HepG2 (cell line): Measurements from ENCODE around the gene HRH2. TPM values are rescaled to one million over a fixed set of nuclear protein-coding genes. Genes with fewer than 3 reads are reported as not detected.

Experiments used
- ATAC-seq: fragments of 200-7000 bp; cut with Tn5 transposase; 3 replicates; pipeline ENCODE4 v1.9.1; 2020; ENCODE audit warnings: mild to moderate bottlenecking, moderate library complexity
- BruUV-seq: library from RNA; stranded (reverse); fragments of 400-500 nt; replicated peaks from 2 replicates; lab custom pipeline; 2021; lab: Mats Ljungman, UMichigan
- CTCF ChIA-PET: fragments of 300-600 bp; formaldehyde crosslinking; extraction: SDS; loops from one replicate; lab custom pipeline; 2021; ENCODE audit warnings: low total read pairs, inconsistent platforms, low intra/inter-chr PET ratio; lab: Yijun Ruan, JAX
- POLR2A ChIA-PET: fragments of 350-600 bp; sonication (Branson Sonifier 250); formaldehyde crosslinking; loops from one replicate; lab custom pipeline; 2020; ENCODE audit warnings: antibody characterized with exemption, inconsistent platforms; lab: Yijun Ruan, JAX
- DNase-seq: peaks from one replicate; pipeline ENCODE4 v3.0.0-alpha.2; 2015; ENCODE audit warnings: low spot score
- FAIRE-seq: peaks from 3 replicates; lab custom pipeline; 2011; peaks lifted over from hg19 to GRCh38; lab: Jason Lieb, UNC
- H2AFZ ChIP-seq: one replicate; pipeline ENCODE4 v1.6.1; 2011; ENCODE audit warnings: low read length, inconsistent platforms
- H3K27ac ChIP-seq: fragments of 300-600 bp; 3 replicates; pipeline ENCODE4 v1.8.0; 2011; ENCODE audit warnings: mixed run types, mild to moderate bottlenecking, mixed read lengths, low read length, inconsistent platforms; ENCODE audit not compliant: insufficient read depth; ENCODE audit errors: extremely low read length
- H3K27me3 ChIP-seq, 2 experiments: fragments of 200-600 bp in 1 of 2; 2 replicates in 1 of 2; 3 replicates in 1 of 2; pipeline versions ENCODE4 v1.6.0 to v1.8.0; 2011; ENCODE audit warnings: low read length in 2 of 2, mild to moderate bottlenecking in 2 of 2, moderate library complexity in 2 of 2, inconsistent platforms in 1 of 2; ENCODE audit not compliant: insufficient read depth in 2 of 2, control insufficient read depth in 1 of 2
- H3K36me3 ChIP-seq, 2 experiments: fragments of 200-600 bp in 1 of 2; replicated peaks in 1 of 2; 2 replicates in 1 of 2; 3 replicates in 1 of 2; pipeline versions ENCODE4 v1.5.1 to v1.8.0; 2011; ENCODE audit warnings: low read length in 2 of 2, inconsistent platforms in 1 of 2; ENCODE audit not compliant: insufficient read depth in 2 of 2, control insufficient read depth in 1 of 2
- H3K4me1 ChIP-seq: 2 replicates; pipeline ENCODE4 v1.5.1; 2012; ENCODE audit warnings: low read length, inconsistent platforms; ENCODE audit not compliant: insufficient read depth
- H3K4me2 ChIP-seq: 2 replicates; pipeline ENCODE4 v1.6.0; 2011; ENCODE audit warnings: low read depth, low read length, inconsistent platforms
- H3K4me3 ChIP-seq, 3 experiments: fragments of 200-600 bp in 1 of 3; sonication (generic), shearing (Covaris generic) in 1 of 3; replicated peaks in 1 of 3; 2 replicates each; pipeline ENCODE4 v1.5.1; 2011 to 2016; ENCODE audit warnings: low read length in 3 of 3, inconsistent platforms in 2 of 3, low read depth in 2 of 3, mild to moderate bottlenecking in 2 of 3, control low read depth in 1 of 3, mixed read lengths in 1 of 3; ENCODE audit not compliant: insufficient read depth in 1 of 3
- H3K79me2 ChIP-seq: one replicate; pipeline ENCODE4 v1.6.1; 2011; ENCODE audit warnings: low read length, inconsistent platforms; ENCODE audit not compliant: insufficient read depth
- H3K9ac ChIP-seq: 2 replicates; pipeline ENCODE4 v1.6.0; 2011; ENCODE audit warnings: mild to moderate bottlenecking, low read depth, low read length, inconsistent platforms; ENCODE audit not compliant: insufficient read depth
- H3K9me3 ChIP-seq: 2 replicates; pipeline ENCODE4 v1.5.1; 2012; ENCODE audit warnings: mild to moderate bottlenecking, low read length
- H4K20me1 ChIP-seq: 2 replicates; pipeline ENCODE4 v1.6.0; 2011; ENCODE audit warnings: inconsistent platforms, mild to moderate bottlenecking, low read length, moderate library complexity; ENCODE audit not compliant: insufficient read depth
- CREM ChIP-seq, 2 experiments: sonication (generic) in 1 of 2; formaldehyde crosslinking in 1 of 2; IDR thresholded peaks; 2 replicates each; pipeline versions ENCODE4 v1.4.0 to v1.6.1; 2016 to 2020; ENCODE audit warnings: antibody characterized with exemption in 1 of 2, mild to moderate bottlenecking in 1 of 2, missing genetic modification reagents in 1 of 2
- DNMT1 ChIP-seq: sonication (generic); formaldehyde crosslinking; IDR thresholded peaks from 2 replicates; pipeline ENCODE4 v1.5.1; 2020; ENCODE audit warnings: mild to moderate bottlenecking, missing genetic modification reagents
- JUN ChIP-seq: sonication (generic); formaldehyde crosslinking; IDR thresholded peaks from 2 replicates; pipeline ENCODE4 v1.4.0; 2020; ENCODE audit warnings: mild to moderate bottlenecking, missing genetic modification reagents
- KLF6 ChIP-seq: IDR thresholded peaks from 2 replicates; pipeline ENCODE4 v1.8.0; 2016; ENCODE audit warnings: missing biosample characterization, missing genetic modification reagents
- PCBP1 ChIP-seq: fragments of 200-400 bp; formaldehyde crosslinking; IDR thresholded peaks from 2 replicates; pipeline ENCODE4 v1.6.1; 2017; ENCODE audit warnings: mild to moderate bottlenecking, low read depth, low read length, borderline replicate concordance
- PCBP2 ChIP-seq: fragments of 200-400 bp; formaldehyde crosslinking; optimal IDR thresholded peaks from 2 replicates; pipeline ENCODE3; 2018; ENCODE audit warnings: low read length, low read depth; ENCODE audit not compliant: poor library complexity, severe bottlenecking
- SOX13 ChIP-seq, 3 experiments: fragments of 450-650 bp in 1 of 3; sonication (generic) in 1 of 3; formaldehyde crosslinking in 1 of 3; IDR thresholded peaks in 2 of 3; conservative IDR thresholded peaks in 1 of 3; 2 replicates each; pipeline versions ENCODE4 v1.5.0 to v1.6.1; 2016 to 2020; ENCODE audit warnings: antibody characterized with exemption in 1 of 3, mild to moderate bottlenecking in 1 of 3, missing compliant biosample characterization in 1 of 3, missing genetic modification reagents in 1 of 3, moderate library complexity in 1 of 3
- TEAD2 ChIP-seq: sonication (generic); formaldehyde crosslinking; IDR thresholded peaks from 2 replicates; pipeline ENCODE4 v1.9.0; 2021; ENCODE audit warnings: missing genetic modification reagents
- TFDP1 ChIP-seq: IDR thresholded peaks from 2 replicates; pipeline ENCODE4 v1.6.1; 2016; ENCODE audit warnings: missing compliant biosample characterization, missing genetic modification reagents, borderline replicate concordance
- ZBTB7A ChIP-seq: sonication (generic); formaldehyde crosslinking; IDR thresholded peaks from 2 replicates; pipeline ENCODE4 v1.8.0; 2022; ENCODE audit warnings: mild to moderate bottlenecking, missing genetic modification reagents
- ZNF225 ChIP-seq: sonication (generic); formaldehyde crosslinking; IDR thresholded peaks from 2 replicates; pipeline ENCODE4 v1.4.0; 2020; ENCODE audit warnings: mild to moderate bottlenecking, missing genetic modification reagents
- ZNF276 ChIP-seq: sonication (generic); formaldehyde crosslinking; IDR thresholded peaks from 2 replicates; pipeline ENCODE4 v1.4.0; 2020; ENCODE audit warnings: mild to moderate bottlenecking, low read depth, missing genetic modification reagents
- ZNF34 ChIP-seq: sonication (generic); formaldehyde crosslinking; IDR thresholded peaks from 2 replicates; pipeline ENCODE4 v1.4.0; 2020; ENCODE audit warnings: mild to moderate bottlenecking, missing genetic modification reagents, borderline replicate concordance
- WGBS: methylation state at CpG from one replicate; pipeline ENCODE4 v1.1.6; 2017; ENCODE audit warnings: low lambda C conversion rate; 5-methylcytosine and 5-hydroxymethylcytosine counted together
- in situ Hi-C: cut with HindIII; loops from 2 replicates; pipeline ENCODE4 v1.10.0; 2017; ENCODE audit warnings: low pct_unique_long_range_greater_than_20kb; ENCODE audit not compliant: extremely low pct_ligation_motif_present
- intact Hi-C: fragments of 100-400 bp; cut with micrococcal nuclease; formaldehyde crosslinking; loops from one replicate; pipeline ENCODE4 v1.10.0; 2022; ENCODE audit not compliant: unreplicated experiment
- polyA plus RNA-seq, 8 experiments: library from polyadenylated mRNA; depleted of rRNA in 3 of 8; stranded (reverse) in 7 of 8; unstranded in 1 of 8; fragments of >200 nt; fragmentation: Illumina TruSeq in 4 of 8; extraction: Trizol in 4 of 8; gene quantifications; 2 replicates each; pipeline versions ENCODE4 v1.2.1 to v1.2.3, GENCODE V29; 2011 to 2016; ENCODE audit warnings: low read depth in 4 of 8, missing spikeins in 1 of 8, mixed read lengths in 1 of 8; ENCODE audit not compliant: insufficient read depth in 1 of 8
- total RNA-seq, 5 experiments: library from RNA; depleted of rRNA; stranded (reverse); fragments of >200 nt; fragmentation: Illumina TruSeq; extraction: Trizol; gene quantifications; 2 replicates each; pipeline ENCODE4 v1.2.3, GENCODE V29; 2016; ENCODE audit warnings: low read depth in 1 of 5
- TF ChIP-seq, protein P1 (sequence below): sonication (generic); formaldehyde crosslinking; IDR thresholded peaks from 2 replicates; pipeline ENCODE4 v1.5.0; 2020; ENCODE audit warnings: mild to moderate bottlenecking, missing genetic modification reagents
- TF ChIP-seq, protein P2 (sequence below): sonication (generic); formaldehyde crosslinking; IDR thresholded peaks from 2 replicates; pipeline ENCODE4 v1.4.0; 2020; ENCODE audit warnings: missing genetic modification reagents

The HRH2 gene
- total and polyA plus RNA-seq, 2 of the 13 experiments (the other 11 are each of a cell fraction or from before 2014, with no cell fraction given) = not detected

DNA sequence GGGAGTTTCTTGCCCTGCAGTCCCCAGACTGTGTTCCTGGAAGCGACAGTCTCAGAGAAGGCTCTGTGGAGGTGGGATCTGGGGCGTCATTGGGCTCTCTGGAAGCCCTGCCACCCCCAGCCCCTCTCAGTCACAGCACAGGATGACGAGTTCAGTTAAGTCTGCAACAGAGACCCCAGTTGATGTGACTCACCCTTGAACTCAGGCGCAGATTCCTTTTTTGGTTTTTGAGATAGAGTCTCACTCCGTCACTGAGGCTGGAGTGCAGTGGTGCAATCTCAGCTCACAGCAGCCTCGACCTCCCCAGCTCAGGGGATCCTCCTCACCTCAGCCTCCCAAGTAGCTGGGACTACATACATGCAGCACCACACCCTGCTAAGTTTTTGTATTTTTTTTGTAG lies 8.3 kb downstream of the HRH2 start (continued):
- TF ChIP-seq, protein P1, sequence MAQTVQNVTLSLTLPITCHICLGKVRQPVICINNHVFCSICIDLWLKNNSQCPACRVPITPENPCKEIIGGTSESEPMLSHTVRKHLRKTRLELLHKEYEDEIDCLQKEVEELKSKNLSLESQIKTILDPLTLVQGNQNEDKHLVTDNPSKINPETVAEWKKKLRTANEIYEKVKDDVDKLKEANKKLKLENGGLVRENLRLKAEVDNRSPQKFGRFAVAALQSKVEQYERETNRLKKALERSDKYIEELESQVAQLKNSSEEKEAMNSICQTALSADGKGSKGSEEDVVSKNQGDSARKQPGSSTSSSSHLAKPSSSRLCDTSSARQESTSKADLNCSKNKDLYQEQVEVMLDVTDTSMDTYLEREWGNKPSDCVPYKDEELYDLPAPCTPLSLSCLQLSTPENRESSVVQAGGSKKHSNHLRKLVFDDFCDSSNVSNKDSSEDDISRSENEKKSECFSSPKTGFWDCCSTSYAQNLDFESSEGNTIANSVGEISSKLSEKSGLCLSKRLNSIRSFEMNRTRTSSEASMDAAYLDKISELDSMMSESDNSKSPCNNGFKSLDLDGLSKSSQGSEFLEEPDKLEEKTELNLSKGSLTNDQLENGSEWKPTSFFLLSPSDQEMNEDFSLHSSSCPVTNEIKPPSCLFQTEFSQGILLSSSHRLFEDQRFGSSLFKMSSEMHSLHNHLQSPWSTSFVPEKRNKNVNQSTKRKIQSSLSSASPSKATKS (CRISPR knock-in tag) = no peak
- TF ChIP-seq KLF6 (CRISPR knock-in tag) = no peak

DNA sequence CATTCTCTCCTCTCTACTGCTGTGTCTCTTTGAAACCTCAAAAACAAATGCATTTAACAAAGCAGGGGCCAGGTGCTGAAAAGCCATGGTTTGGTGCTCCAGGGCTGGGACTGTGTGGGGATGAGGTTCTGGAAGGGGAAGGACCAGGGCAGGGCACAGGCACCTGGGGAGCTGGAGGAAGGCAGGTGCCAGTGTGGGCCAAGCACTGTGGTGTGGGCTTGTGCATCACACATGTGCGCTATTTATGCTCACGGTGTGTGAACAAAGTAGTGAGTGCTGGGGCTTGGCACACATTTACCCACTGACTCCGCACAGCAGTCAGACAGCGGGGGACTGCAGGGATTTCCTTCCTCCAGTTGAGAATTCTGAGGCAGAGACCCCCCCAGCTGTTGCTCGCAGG lies 10.1 kb downstream of the HRH2 start:
- FAIRE-seq (no peak), ATAC-seq (no peak), DNase-seq (no peak)
- H3K4me2 ChIP-seq = no peak overlapping the region
- H3K79me2 ChIP-seq = no peaks in the 10 kb centered on the region
- no peaks in the 10 kb centered on the region for H3K9me3 ChIP-seq
- CTCF ChIA-PET = no interaction called here
- no peak overlapping the region for H3K27ac ChIP-seq
- no TSS peak for BruUV-seq
- no peak overlapping the region for H3K4me3 ChIP-seq
- intact Hi-C loops = no loop called here
- POLR2A ChIA-PET = no interaction called here
- no peak overlapping the region for H3K9ac ChIP-seq
- no peaks in the 10 kb centered on the region for H3K36me3 ChIP-seq
- H3K27me3 ChIP-seq = peaks cover 1 to 4% of the 10 kb centered on the region in 2 experiments; a peak in 2 of 5 replicates
- no peak overlapping the region for H2AFZ ChIP-seq
- H4K20me1 ChIP-seq = no peaks in the 10 kb centered on the region
- WGBS = 73% methylated on average over 4 of the region's 5 CpGs
- in situ Hi-C loops = no loop called here
- H3K4me1 ChIP-seq = peaks cover 10% of the 10 kb centered on the region
- no peak for TF ChIP-seq PCBP1
- TF ChIP-seq TEAD2 (CRISPR knock-in tag) = no peak
- TF ChIP-seq ZNF276 (CRISPR knock-in tag) = no peak
- no peak for TF ChIP-seq SOX13 (IDR thresholded peaks at IDR 0.05)
- TF ChIP-seq SOX13 (CRISPR knock-in tag; conservative IDR thresholded peaks at IDR 0.05 in 1 of 2, IDR thresholded peaks at IDR 0.05 in 1 of 2) = no peak
- no peak for TF ChIP-seq ZNF34
- no peak for TF ChIP-seq DNMT1 (CRISPR knock-in tag)
- no peak for TF ChIP-seq ZNF225 (CRISPR knock-in tag)
- TF ChIP-seq, protein P2, sequence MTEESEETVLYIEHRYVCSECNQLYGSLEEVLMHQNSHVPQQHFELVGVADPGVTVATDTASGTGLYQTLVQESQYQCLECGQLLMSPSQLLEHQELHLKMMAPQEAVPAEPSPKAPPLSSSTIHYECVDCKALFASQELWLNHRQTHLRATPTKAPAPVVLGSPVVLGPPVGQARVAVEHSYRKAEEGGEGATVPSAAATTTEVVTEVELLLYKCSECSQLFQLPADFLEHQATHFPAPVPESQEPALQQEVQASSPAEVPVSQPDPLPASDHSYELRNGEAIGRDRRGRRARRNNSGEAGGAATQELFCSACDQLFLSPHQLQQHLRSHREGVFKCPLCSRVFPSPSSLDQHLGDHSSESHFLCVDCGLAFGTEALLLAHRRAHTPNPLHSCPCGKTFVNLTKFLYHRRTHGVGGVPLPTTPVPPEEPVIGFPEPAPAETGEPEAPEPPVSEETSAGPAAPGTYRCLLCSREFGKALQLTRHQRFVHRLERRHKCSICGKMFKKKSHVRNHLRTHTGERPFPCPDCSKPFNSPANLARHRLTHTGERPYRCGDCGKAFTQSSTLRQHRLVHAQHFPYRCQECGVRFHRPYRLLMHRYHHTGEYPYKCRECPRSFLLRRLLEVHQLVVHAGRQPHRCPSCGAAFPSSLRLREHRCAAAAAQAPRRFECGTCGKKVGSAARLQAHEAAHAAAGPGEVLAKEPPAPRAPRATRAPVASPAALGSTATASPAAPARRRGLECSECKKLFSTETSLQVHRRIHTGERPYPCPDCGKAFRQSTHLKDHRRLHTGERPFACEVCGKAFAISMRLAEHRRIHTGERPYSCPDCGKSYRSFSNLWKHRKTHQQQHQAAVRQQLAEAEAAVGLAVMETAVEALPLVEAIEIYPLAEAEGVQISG (CRISPR knock-in tag) = no peak
- TF ChIP-seq JUN (CRISPR knock-in tag) = no peak
- TF ChIP-seq TFDP1 = no peak
- TF ChIP-seq PCBP2 = no peak
- TF ChIP-seq CREM (IDR thresholded peaks at IDR 0.05) = no peak
- TF ChIP-seq CREM (CRISPR knock-in tag; IDR thresholded peaks at IDR 0.05) = no peak
- TF ChIP-seq ZBTB7A (CRISPR knock-in tag) = no peak
